Subcutaneous abdominal adipose tissue (tissue), 5 donors: Measurements from ENCODE around the gene OOSP4A.

ENCODE experiments used
- H3K27ac ChIP-seq: one replicate; pipeline ENCODE4 v1.7.0; 2013; ENCODE audit warnings: low read depth, mild to moderate bottlenecking, inconsistent platforms, low read length, moderate library complexity
- H3K27me3 ChIP-seq, 5 donors: one replicate each; pipeline ENCODE4 v1.7.0; 2013; ENCODE audit warnings: low read length in 5 of 5, inconsistent platforms in 1 of 5; ENCODE audit not compliant: control insufficient read depth in 5 of 5, insufficient read depth in 4 of 5
- H3K36me3 ChIP-seq, 5 donors: one replicate each; pipeline ENCODE4 v1.7.0; 2013; ENCODE audit warnings: low read length in 5 of 5; ENCODE audit not compliant: control insufficient read depth in 5 of 5, insufficient read depth in 5 of 5
- H3K4me1 ChIP-seq, 5 donors: one replicate each; pipeline ENCODE4 v1.7.0; 2013; ENCODE audit warnings: low read length in 5 of 5, mild to moderate bottlenecking in 3 of 5, moderate library complexity in 1 of 5; ENCODE audit not compliant: control insufficient read depth in 5 of 5, insufficient read depth in 5 of 5
- H3K4me3 ChIP-seq, 5 donors: one replicate each; pipeline ENCODE4 v1.7.0; 2013; ENCODE audit warnings: low read length in 5 of 5, low read depth in 1 of 5
- H3K9ac ChIP-seq, 5 donors: one replicate each; pipeline ENCODE4 v1.7.0; 2013; ENCODE audit warnings: low read length in 5 of 5, mild to moderate bottlenecking in 4 of 5, moderate library complexity in 3 of 5
- H3K9me3 ChIP-seq, 5 donors: one replicate each; pipeline ENCODE4 v1.7.0; 2013; ENCODE audit warnings: low read length in 5 of 5; ENCODE audit not compliant: control insufficient read depth in 5 of 5
- donor health status: healthy.
- donor health status: healthy.
- donor health status: healthy.
- donor health status: healthy.
- donor health status: healthy.

Gene OOSP4A

DNA sequence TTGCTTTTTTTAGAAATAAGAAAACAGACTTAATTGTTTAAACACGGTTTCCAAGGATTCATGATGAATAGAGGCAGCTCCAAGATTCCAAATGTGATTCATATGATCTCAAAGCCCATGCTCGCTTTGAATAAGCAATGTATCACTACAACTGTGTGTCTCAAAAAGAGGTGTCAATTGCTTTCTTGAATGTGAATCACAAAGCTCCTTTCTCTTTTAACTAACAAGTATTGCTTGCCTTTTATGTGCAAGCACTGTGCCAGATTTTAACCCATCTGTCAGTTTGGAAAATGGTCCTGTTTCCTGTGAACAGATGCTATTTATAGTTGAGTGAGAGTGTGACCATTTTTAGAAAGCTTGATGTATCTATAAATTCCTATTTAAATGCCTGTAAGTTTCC, 19.1 kb upstream of the OOSP4A start:
- Histone ChIP-seq H3K4me1 (no peaks in the 10 kb centered on the region), H3K36me3 (no peaks in the 10 kb centered on the region), H3K27me3 (no peaks in the 10 kb centered on the region), H3K4me3 (no peak overlapping the region), H3K9ac (no peak overlapping the region), H3K27ac (no peak overlapping the region), H3K9me3 (peaks cover 0 to 3% (median 0%) of the 10 kb centered on the region in 5 donors)

- no peaks in the 10 kb centered on the region for H3K4me1 ChIP-seq
- H3K9ac ChIP-seq: no peak overlapping the region
- no peak overlapping the region for H3K27ac ChIP-seq
- no peaks in the 10 kb centered on the region for H3K9me3 ChIP-seq
- H3K36me3 ChIP-seq: no peaks in the 10 kb centered on the region
- no peaks in the 10 kb centered on the region for H3K27me3 ChIP-seq
- H3K4me3 ChIP-seq: no peak overlapping the region
Measured at GRCh38 chr11:59953463-59954218, 10.2 kb upstream of the OOSP4A start.

- no peak overlapping the region for H3K27ac ChIP-seq
- H3K9me3 ChIP-seq: no peaks in the 10 kb centered on the region
- H3K36me3 ChIP-seq: no peaks in the 10 kb centered on the region
- H3K9ac ChIP-seq: no peak overlapping the region
- no peaks in the 10 kb centered on the region for H3K4me1 ChIP-seq
- H3K4me3 ChIP-seq: no peak overlapping the region
- no peaks in the 10 kb centered on the region for H3K27me3 ChIP-seq
Measured at GRCh38 chr11:59954219-59954847, 9.5 kb upstream of the OOSP4A start.

DNA sequence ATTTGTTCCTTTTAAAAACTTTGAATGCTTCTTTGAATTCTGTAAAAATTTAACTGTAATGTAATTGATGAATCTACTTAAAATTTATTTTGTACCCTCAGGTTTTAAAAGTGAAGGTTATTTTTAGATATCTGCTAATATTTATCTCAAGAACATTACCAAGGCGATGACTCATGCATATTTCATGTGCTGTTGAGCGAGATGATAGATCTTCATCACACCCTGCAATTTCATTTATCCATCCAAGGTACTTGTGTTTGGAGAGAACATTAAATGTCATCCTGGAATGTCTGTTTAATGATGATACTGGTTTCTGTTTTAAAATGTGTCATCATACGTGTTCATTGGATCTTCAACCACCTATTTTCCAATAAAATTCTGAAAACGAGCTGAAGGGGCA, 6.7 kb upstream of the OOSP4A start:
- H3K27ac ChIP-seq: no peak overlapping the region
- H3K4me1 ChIP-seq: no peaks in the 10 kb centered on the region
- no peaks in the 10 kb centered on the region for H3K36me3 ChIP-seq
- H3K9me3 ChIP-seq: no peaks in the 10 kb centered on the region
- no peak overlapping the region for H3K9ac ChIP-seq
- H3K27me3 ChIP-seq: no peaks in the 10 kb centered on the region
- no peak overlapping the region for H3K4me3 ChIP-seq

DNA sequence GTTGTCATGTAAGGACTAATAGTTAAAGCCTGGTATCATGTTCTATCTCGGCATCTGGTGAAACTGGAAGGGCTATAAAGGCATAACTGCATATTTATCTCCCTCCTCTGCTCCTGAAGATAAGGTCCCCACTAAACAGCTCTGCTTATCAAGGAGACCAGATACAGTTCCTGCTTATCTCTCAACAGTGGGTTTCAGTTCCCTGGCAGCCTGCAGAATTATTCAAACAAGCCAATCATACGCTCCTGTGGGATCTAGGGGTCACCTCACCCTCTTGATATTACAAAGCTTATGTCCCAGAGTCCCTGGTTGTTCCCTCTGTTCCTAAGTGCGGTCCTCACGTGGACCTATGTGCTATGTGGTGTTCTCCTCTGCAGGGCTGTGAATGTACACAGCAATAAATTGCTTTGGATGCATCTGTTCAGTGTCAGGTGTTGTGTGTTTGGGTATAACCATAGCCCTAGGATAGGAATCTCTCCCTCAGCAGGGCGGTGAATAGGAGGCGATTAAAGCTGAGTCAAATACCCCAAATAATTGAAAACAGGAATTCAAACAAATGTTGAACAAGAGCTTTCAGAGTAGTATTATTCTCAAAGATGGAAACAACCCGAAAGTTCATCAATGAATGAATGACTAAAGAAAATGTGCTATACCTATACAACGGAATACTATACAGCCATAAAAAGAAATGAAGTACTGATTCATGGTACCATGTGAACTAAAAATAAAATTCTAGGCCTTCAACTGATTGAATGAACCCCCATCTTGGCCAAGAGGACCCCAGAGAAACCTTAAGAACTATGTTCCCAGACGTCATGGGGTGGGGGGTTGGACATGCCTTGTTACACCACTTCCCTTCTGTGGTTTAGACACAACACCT, 3.1 kb upstream of the OOSP4A start:
- Histone ChIP-seq H3K27me3 (no peaks in the 10 kb centered on the region), H3K9ac (no peak overlapping the region), H3K36me3 (no peaks in the 10 kb centered on the region), H3K4me1 (no peaks in the 10 kb centered on the region), H3K9me3 (no peaks in the 10 kb centered on the region), H3K4me3 (no peak overlapping the region), H3K27ac (no peak overlapping the region)

- no peaks in the 10 kb centered on the region for H3K36me3 ChIP-seq
- H3K9ac ChIP-seq: no peak overlapping the region
- H3K27me3 ChIP-seq: no peaks in the 10 kb centered on the region
- no peak overlapping the region for H3K27ac ChIP-seq
- H3K4me1 ChIP-seq: no peaks in the 10 kb centered on the region
- H3K9me3 ChIP-seq: no peaks in the 10 kb centered on the region
- no peak overlapping the region for H3K4me3 ChIP-seq
Measured at GRCh38 chr11:59962107-59962482, 1.7 kb upstream of the OOSP4A start.

GRCh38 chr11:59965424-59965823, 1.6 kb downstream of the OOSP4A start:
- Histone ChIP-seq H3K4me3 (no peak overlapping the region), H3K27me3 (no peaks in the 10 kb centered on the region), H3K9me3 (no peaks in the 10 kb centered on the region), H3K4me1 (no peaks in the 10 kb centered on the region), H3K9ac (no peak overlapping the region), H3K36me3 (no peaks in the 10 kb centered on the region), H3K27ac (no peak overlapping the region)

GRCh38 chr11:59966201-59966600, 2.4 kb downstream of the OOSP4A start:
- H3K27ac ChIP-seq: no peak overlapping the region
- H3K27me3 ChIP-seq: no peaks in the 10 kb centered on the region

DNA sequence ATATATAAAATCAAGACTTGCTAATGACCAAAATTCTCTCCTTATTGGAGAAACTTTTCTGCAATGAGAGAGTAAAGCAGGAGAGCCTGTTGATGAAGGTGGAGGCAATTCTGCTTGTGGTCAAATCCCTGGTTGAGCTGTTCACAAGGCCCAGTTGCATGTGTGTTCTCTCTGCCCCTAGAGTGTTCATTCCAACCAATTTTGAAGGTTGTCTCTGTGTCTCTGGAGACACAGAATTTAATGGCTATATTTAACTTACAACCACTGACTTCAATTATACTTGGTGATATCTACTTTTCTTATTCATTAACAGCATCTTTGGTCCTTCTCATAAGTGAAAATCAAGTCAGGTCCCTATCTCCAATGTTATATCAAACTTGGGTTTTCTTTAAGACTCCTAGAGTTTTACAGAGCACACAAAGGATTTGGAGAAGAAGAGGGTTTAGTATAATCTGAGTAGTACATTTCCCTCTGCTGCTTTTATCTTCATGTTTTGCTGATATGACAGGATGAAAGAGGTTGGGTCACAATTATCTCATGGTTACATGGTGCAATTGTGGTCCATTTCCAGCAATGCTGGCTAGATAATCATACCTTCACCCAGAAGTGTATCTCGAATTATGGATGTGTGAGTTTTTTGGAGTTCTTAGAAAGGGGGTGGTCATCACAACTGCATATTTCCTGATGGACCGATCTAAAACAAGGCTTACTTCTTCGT, 4.0 kb downstream of the OOSP4A start:
- Histone ChIP-seq H3K27ac (no peak overlapping the region), H3K9ac (no peak overlapping the region), H3K4me1 (no peaks in the 10 kb centered on the region), H3K36me3 (no peaks in the 10 kb centered on the region), H3K27me3 (no peaks in the 10 kb centered on the region), H3K9me3 (no peaks in the 10 kb centered on the region), H3K4me3 (no peak overlapping the region)

More at GRCh38 chr11:59966201-59966600, 2.4 kb downstream of the OOSP4A start:
- no peak overlapping the region for H3K4me3 ChIP-seq
- no peaks in the 10 kb centered on the region for H3K9me3 ChIP-seq
- no peak overlapping the region for H3K9ac ChIP-seq
- H3K36me3 ChIP-seq: no peaks in the 10 kb centered on the region
- no peaks in the 10 kb centered on the region for H3K4me1 ChIP-seq
